Cardiac muscle cell (in vitro differentiated cells and primary cell): ENCODE results near the gene MUC4. TPM values are rescaled to one million over a fixed set of nuclear protein-coding genes. Genes with fewer than 3 reads are reported as not detected.

Source experiments
- DNase-seq, 2 donors: peaks; one replicate each; pipeline versions ENCODE4 v3.0.0 to v3.0.0-alpha.2; 2010 to 2017; ENCODE audit warnings: low read depth in 1 of 2, low spot score in 1 of 2
- H3K27ac ChIP-seq: fragments of 200-600 bp; sonication (generic); 2 replicates; pipeline ENCODE4 v1.5.1; 2016
- H3K27me3 ChIP-seq: fragments of 200-600 bp; sonication (generic); 2 replicates; pipeline ENCODE4 v1.6.0; 2016; ENCODE audit warnings: control low read depth
- H3K36me3 ChIP-seq: fragments of 200-600 bp; sonication (generic); 2 replicates; pipeline ENCODE4 v1.5.1; 2016; ENCODE audit warnings: control low read depth
- H3K4me1 ChIP-seq: fragments of 200-600 bp; sonication (generic); 2 replicates; pipeline ENCODE4 v1.8.1; 2017; ENCODE audit warnings: low read depth, mild to moderate bottlenecking, mixed run types
- H3K4me3 ChIP-seq: fragments of 200-600 bp; sonication (generic); 2 replicates; pipeline ENCODE4 v1.5.1; 2016; ENCODE audit warnings: mild to moderate bottlenecking
- H3K9me3 ChIP-seq: fragments of 200-600 bp; sonication (generic); 2 replicates; pipeline ENCODE4 v1.5.1; 2017; ENCODE audit warnings: low read depth, mild to moderate bottlenecking, control low read depth
- CTCF ChIP-seq: IDR thresholded peaks from 2 replicates; pipeline ENCODE4 v1.5.1; 2012; ENCODE audit warnings: low read depth, mild to moderate bottlenecking, low read length
- polyA plus RNA-seq: library from polyadenylated mRNA; unstranded; fragments of >200 nt; fragmentation: Nextera tagmentation; extraction: Ambion mirVana; gene quantifications from 2 replicates; pipeline ENCODE4 v1.2.1, GENCODE V29; 2016
- total RNA-seq: library from RNA; depleted of rRNA; stranded (reverse); fragments of >200 nt; gene quantifications from 2 replicates; pipeline ENCODE4 v1.2.3, GENCODE V29; 2016

Gene MUC4
- total and polyA plus RNA-seq, 2 experiments from 2014 or later, result 0.16 TPM; not detected in 1

GRCh38 chr3:195755791-195756676, 55.7 kb downstream of the MUC4 start:
- Histone ChIP-seq H3K27me3 (no peaks in the 10 kb centered on the region), H3K9me3 (no peaks in the 10 kb centered on the region), H3K27ac (no peak overlapping the region), H3K4me3 (no peak overlapping the region), H3K36me3 (no peaks in the 10 kb centered on the region), H3K4me1 (no peaks in the 10 kb centered on the region)
- no peak for TF ChIP-seq CTCF
- no peak for DNase-seq

GRCh38 chr3:195755391-195755790, 56.3 kb downstream of the MUC4 start:
- TF ChIP-seq CTCF, result no peak
- no peak overlapping the region for H3K4me3 ChIP-seq
- H3K27ac ChIP-seq, result no peak overlapping the region
- no peaks in the 10 kb centered on the region for H3K4me1 ChIP-seq
- no peak for DNase-seq
- no peaks in the 10 kb centered on the region for H3K9me3 ChIP-seq
- H3K36me3 ChIP-seq, result no peaks in the 10 kb centered on the region
- H3K27me3 ChIP-seq, result no peaks in the 10 kb centered on the region

GRCh38 chr3:195754906-195755305, 56.8 kb downstream of the MUC4 start:
- Histone ChIP-seq H3K9me3 (no peaks in the 10 kb centered on the region), H3K4me1 (no peaks in the 10 kb centered on the region), H3K36me3 (no peaks in the 10 kb centered on the region), H3K4me3 (no peak overlapping the region), H3K27me3 (no peaks in the 10 kb centered on the region), H3K27ac (no peak overlapping the region)
- DNase-seq, result no peak
- TF ChIP-seq CTCF, result no peak

GRCh38 chr3:195754141-195754540, 57.6 kb downstream of the MUC4 start:
- Histone ChIP-seq H3K4me1 (no peaks in the 10 kb centered on the region), H3K4me3 (no peak overlapping the region), H3K9me3 (no peaks in the 10 kb centered on the region), H3K27ac (no peak overlapping the region), H3K36me3 (no peaks in the 10 kb centered on the region), H3K27me3 (no peaks in the 10 kb centered on the region)
- TF ChIP-seq CTCF, result no peak
- no peak for DNase-seq

- no peak overlapping the region for H3K27ac ChIP-seq
- H3K36me3 ChIP-seq, result no peaks in the 10 kb centered on the region
- H3K27me3 ChIP-seq, result no peaks in the 10 kb centered on the region
- DNase-seq, result no peak
- H3K9me3 ChIP-seq, result no peaks in the 10 kb centered on the region
- no peaks in the 10 kb centered on the region for H3K4me1 ChIP-seq
- H3K4me3 ChIP-seq, result no peak overlapping the region
- no peak for TF ChIP-seq CTCF
Observed at GRCh38 chr3:195753581-195753980, 58.1 kb downstream of the MUC4 start.
